HT1080 (cell line): ENCODE measurements around the gene P2RX5. TPM values are rescaled to one million over a fixed set of nuclear protein-coding genes. Genes with fewer than 3 reads are reported as not detected.
"Not testable (repeated sequence)": the region's sequence is repeated elsewhere in the genome, so short reads cannot be mapped to it uniquely, and the experiment has no call there.

Source experiments
- DNase-seq: peaks from one replicate; pipeline ENCODE4 v3.0.0-alpha.2; 2015; ENCODE audit warnings: low read depth
- polyA plus RNA-seq, 2 experiments: library from polyadenylated mRNA; depleted of rRNA; stranded (reverse); fragments of >200 nt; gene quantifications; 2 replicates each; pipeline ENCODE4 v1.2.3, GENCODE V29; 2015
- total RNA-seq: library from RNA; depleted of rRNA; stranded (reverse); fragments of >200 nt; shearing (Covaris generic); gene quantifications from 2 replicates; pipeline ENCODE4 v1.2.3, GENCODE V29; 2014; rRNA removed

The P2RX5 gene
- total RNA-seq = 11.7 and 15.9 TPM in 2 replicates
- polyA plus RNA-seq (2015; cell fraction: cytosol; rRNA removed) = 6.2 and 7.0 TPM in 2 replicates
- polyA plus RNA-seq (2015; cell fraction: nucleus; rRNA removed) = 5.6 and 7.4 TPM in 2 replicates

DNA sequence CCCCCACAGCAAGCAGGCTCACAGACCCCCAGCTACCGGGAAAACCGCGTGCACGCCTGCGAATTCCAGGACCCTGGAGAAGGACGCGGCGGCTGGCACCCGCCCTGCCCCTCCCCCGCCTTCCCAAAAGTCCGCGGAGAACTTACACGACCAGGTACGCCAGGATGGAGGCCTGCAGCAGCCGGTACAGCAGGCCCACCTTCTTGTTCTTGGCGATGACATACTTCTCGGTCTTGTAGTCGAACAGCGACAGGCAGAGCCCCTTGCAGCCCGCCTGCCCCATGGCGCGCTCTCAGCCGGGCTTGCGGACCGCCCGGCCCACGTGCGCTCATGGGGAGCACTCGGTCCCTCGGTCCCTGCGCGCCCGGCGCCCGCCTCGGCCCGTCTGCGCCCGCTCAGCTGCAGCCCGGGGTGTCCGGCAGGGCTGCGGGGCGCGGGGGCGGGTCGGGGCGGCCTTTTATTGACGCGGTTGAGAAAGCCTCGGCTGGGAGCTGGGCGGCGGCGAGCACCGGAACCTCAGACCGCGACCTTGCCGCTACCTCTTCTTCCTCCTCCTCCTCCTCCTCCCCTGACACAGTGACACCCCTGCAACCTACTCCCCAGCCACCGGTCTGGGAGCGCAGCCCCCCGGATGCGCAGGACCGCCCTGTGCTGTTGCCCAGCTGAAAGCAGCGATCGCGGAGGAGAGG, at the start of gene P2RX5:
P2RX5 (minus strand) TSS at position 433 of the 689 bp plus-strand sequence; CDS start at position 283, 150 bp downstream.
- DNase-seq = no peak

DNA sequence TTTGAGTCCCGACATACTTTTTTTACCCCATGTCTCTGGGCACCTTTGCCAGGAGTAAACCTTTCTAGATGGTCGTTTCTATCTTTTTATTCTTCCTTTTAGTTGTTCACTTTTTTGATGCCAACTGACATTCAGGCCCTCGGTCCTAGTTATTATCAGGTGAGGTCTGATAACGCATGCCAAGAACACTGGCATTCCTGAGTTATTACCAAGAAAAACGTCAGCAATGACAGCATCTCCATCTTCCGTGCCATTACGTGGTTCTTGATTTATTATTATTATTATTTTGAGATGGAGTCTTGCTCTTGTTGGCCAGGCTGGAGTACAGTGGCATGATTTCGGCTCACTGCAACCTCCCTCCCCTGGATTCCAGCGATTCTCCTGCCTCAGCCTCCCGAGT, 49.1 kb upstream of the P2RX5 start:
- DNase-seq = no peak

DNA sequence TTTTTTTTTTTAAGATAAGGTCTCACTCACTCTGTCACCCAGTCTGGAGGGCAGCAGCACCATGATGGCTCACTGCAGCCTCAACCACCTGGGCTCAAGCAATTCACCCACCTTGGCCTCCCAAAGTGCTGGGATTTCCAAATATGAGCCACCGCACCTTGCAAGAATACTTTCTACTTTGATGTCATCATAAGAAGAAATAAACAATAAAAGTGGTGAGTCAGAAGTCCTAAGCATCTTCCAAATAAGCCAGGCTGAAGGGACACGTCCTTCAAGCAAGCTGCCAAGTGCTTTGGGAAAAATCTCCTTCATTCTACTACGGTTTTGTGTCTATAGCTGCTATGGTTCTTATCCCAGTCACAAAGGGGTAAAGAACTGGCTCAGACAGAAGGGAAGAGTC, 48.1 kb upstream of the P2RX5 start:
- no peak for DNase-seq

DNA sequence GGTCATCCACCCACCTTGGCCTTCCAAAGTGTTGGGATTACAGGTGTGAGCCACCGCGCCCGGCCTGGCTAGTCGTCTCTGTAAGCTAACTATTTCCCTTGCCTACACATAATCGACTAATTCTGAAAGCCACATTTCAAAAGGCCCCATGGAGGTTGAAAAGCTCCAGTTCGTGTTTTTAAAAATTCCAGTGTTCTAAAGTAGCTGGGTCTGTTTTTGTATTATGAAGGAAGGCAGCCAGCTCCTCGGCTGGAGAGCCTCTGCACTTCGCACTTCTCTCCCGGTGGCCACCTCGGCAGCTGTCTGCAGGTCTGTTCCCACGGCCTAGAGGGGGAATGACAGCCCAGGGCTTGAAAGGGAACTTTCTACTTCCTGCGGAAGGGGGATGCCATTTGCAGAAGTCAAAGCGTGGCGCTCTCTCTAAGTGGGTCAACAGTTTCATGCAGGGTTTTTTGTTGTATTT, 44.7 kb upstream of the P2RX5 start:
- DNase-seq = no peak

- no peak for DNase-seq
Observed at GRCh38 chr17:3739422-3740124, 43.6 kb upstream of the P2RX5 start.

DNA sequence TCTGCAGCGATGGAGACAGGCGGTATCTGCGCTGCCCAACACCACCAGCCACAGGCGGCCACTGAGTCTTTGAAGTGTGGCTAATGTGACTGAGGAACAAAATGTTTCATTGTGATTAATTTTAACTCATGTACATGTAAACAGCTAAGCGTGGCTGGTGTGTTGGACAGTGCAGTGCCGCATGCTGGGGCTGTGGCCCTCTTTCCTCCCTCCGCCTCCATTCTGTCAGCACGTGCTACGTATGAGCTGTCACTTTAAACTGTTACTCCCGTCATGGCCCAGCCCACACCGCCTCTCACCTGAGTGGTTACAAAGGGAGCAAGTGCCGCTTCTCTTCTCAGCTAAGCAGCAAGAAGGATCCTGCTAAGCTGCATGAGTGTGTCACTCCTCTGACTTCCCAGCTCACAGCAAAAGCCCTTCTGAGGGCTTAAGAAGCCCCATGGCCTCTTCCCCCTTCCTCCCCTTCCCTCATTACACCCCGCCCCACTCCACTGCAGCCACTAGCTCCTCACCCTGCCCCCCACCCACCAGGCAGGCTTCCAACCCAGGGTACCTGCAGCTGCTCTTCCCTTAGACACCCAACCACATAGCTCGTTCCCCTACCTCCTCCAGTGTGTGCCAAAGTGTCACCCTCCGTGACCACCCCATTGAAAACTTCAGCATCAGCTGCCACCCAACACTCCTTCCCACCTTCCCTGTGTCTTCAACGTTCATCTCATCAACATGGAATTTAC, 42.8 kb upstream of the P2RX5 start:
- no peak for DNase-seq

DNA sequence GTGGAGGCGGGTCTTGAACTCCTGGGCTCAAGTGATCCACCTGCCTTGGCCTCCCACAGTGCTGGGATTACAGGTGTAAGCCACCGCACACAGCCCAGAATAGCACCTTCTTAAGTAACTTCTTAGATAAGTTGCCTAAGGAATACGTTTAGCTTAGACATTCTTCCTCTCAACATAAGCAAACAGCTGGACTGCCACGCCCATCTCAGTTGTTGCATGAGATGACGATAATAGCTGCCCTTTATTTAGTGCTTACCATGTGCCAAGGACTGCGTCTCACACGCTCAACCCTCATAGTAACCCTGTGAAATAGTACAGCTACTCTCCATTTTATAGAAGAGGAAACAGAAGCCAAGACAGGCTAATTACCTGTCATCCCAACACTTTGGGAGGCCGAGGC, 39.6 kb upstream of the P2RX5 start:
- no peak for DNase-seq

GRCh38 chr17:3734911-3735276, 38.9 kb upstream of the P2RX5 start:
- not testable (repeated sequence) for DNase-seq

DNA sequence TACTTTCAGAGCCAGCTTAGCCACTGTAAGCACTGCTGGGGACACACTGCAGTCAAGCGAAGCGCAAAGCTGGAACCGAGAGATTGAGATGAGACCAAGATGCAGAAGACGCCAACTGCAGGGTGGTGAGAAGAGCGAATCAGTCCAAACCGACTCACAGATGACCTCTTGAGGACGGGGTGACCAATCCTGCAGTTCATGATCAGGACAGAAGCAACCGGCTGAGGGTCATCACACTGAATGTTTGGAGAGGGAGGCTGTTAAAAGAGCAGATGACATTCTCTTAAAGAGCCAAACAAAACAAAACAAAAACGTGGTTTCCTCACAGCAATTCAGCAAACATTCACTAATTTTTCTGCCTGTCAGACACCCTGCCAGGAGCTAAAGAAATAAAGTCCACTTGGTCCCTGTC, 36.3 kb upstream of the P2RX5 start:
- no peak for DNase-seq

DNA sequence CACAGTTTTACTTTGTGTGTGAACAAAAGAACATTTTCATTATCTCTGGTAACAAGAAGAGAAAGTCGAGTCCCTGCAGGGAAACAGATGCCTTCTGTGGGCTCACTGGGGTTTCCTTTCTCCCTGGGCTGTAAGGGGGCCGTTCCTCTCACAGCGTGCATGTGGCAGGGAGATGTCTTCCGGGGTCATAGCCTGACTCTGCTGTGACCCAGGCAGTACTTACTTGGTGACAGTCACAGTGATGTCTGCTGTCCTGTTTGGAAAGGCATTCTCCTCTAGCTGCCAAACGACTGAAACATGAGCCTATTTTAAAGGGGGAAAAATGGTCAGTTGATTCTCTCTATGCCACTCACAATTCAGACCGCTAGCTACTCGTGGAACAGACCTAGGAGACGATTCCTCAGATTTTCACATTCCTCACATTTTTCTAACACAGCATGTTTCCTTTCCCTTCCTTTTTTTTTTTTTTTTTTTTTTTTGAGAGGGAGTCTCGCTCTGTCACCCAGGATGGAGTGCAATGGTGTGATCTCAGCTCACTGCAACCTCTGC, 35.0 kb upstream of the P2RX5 start:
- DNase-seq = peak; percentile 18

DNA sequence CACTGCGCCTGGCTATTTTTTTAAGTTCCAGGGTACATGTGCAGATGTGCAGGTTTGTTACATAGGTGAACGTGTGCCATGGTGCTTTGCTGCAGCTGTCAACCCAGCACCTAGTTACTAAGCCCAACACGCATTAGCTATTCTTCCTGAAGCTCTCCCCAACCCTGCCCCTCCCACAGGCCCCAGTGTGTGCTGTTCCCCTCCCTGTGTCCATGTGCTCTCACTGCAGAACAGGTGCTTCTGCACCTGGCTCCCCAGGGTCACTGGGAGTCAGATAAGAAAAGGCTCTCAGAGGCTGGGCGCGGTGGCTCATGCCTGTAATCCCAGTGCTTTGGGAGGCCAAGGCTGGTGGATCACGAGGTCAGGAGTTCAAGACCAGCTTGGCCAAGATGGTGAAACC, 33.9 kb upstream of the P2RX5 start:
- DNase-seq = no peak

DNA sequence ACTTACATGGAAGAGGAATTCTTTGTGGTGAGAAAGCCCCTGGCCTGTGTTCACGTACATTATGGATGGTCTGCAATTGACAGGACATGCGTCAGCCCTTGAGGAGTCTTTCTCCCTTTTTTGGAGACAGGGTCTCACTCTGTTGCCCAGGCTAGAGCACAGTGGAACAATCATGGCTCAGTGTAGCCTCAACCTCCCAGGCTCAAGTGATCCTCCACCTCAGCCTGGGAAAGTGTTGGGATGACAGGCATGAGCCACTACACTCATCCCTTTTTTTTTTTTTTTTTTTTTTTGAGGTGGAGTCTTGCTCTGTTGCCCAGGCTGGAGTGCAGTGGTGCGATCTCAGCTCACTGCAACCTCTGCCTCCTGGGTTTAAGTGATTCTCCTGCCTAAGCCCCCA, 32.1 kb upstream of the P2RX5 start:
- not testable (repeated sequence) for DNase-seq

DNA sequence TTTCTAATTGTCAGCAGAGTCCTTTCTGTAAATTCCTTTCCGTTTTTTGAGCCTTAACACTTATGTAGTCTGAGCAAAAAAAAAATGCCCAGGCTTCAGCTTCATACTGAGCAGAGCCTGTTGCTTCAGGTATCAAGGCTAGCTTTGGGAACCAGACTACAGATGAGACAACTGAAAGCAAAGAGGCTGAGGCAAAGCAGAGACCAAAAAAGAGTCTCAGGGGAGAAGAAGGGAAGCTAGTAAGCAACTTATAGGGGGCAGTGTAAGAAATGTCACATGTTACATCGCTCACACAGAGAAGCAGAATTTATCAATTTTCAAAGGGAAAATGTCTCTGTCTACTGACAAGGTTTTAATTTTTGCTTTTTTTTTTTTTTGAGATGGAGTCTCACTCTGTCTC, 31.1 kb upstream of the P2RX5 start:
- DNase-seq = no peak

GRCh38 chr17:3724378-3725077, 28.6 kb upstream of the P2RX5 start:
- no peak for DNase-seq

- DNase-seq = peak; percentile 80
Observed at GRCh38 chr17:3723556-3724377, 27.8 kb upstream of the P2RX5 start, which contains the start of gene HASPIN. Gene HASPIN, plus strand, starts transcription at chr17:3723903. Its CDS starts 33 bp downstream, at chr17:3723936.

DNA sequence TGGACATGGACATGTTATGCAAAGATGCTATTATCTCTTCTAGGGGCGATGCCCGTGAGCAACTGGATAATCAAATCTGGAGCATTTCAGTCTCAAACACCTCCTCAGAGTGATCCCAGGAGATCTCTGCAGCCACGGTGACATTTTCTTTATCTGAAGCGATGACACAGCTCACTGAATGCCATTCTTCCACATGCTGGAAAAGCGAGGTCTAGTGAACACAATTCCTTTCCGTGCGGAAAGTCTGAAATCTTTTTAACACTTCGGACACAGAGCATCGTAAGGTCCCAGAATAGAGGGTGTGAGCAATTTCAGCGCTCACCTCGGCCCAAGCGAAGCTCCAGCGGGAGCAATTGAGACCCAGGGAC, 27.2 kb upstream of the P2RX5 start:
- DNase-seq = no peak

GRCh38 chr17:3722716-3723115, 26.8 kb upstream of the P2RX5 start:
- DNase-seq = no peak

DNA sequence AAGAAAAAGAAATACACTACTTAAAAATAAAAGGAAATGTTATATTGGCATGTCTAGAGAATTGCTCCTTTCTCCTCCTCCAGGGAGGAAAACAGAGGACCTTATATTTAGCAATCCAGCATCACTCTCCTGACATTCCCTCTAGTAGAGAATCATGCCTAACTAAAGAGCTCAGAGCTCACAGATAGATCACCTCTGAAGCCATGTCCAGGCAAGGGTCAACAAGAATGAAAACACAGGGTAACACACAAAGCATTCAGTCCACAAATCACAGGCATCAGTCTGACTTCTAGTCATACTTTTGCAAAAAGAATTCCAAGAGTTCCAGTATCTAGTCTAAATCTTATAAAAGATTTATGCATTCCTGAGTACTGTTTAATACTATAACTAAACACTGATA, 23.3 kb upstream of the P2RX5 start:
- no peak for DNase-seq

DNA sequence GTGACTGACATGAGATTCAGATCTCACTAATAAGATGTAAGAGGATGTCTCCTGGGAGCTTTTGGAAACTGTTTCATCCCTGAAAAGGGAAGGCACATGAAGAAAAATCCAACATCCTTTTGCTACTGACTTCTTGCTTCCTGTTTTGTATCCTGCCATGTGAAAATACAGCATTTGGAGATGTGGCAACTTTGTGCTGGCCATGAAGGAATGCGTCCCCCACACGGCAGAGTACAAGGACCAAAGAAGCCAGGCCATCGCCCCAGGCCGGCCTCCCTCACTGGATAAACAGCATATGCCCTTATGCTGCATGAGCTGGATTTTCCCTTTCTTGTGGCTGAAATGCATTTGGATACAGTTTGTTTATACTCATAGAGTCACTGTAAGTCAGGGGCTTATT, 22.2 kb upstream of the P2RX5 start:
- DNase-seq = no peak

- no peak for DNase-seq
Observed at GRCh38 chr17:3715296-3715695, 19.3 kb upstream of the P2RX5 start.
